GM12878 (cell line): ENCODE measurements around the gene FAM50A. TPM values are rescaled to one million over a fixed set of nuclear protein-coding genes. Genes with fewer than 3 reads are reported as not detected.

Experiments
- ATAC-seq: fragments of 200-7000 bp; cut with Tn5 transposase; 3 replicates; pipeline ENCODE4 v1.9.1; 2020; ENCODE audit warnings: mild to moderate bottlenecking, moderate library complexity
- BruUV-seq: library from RNA; stranded (reverse); fragments of 400-500 nt; replicated peaks from 2 replicates; lab custom pipeline; 2021; lab: Mats Ljungman, UMichigan
- CTCF ChIA-PET: fragments of 300-600 bp; sonication (Branson Sonifier 250); formaldehyde crosslinking; extraction: SDS; loops from one replicate; lab custom pipeline; 2021; ENCODE audit warnings: inconsistent platforms; lab: Yijun Ruan, JAX
- POLR2A ChIA-PET: fragments of 350-600 bp; formaldehyde crosslinking; extraction: SDS; loops from one replicate; lab custom pipeline; 2021; ENCODE audit warnings: inconsistent platforms; lab: Charles Lee
- RAD21 ChIA-PET: fragments of 300-600 bp; sonication (Branson Sonifier 250); formaldehyde crosslinking; loops from one replicate; lab custom pipeline; 2023; ENCODE audit warnings: antibody characterized with exemption; ENCODE audit not compliant: unreplicated experiment; lab: Charles Lee
- SMC1A ChIA-PET: fragments of 300-600 bp; sonication (Branson Sonifier 250); formaldehyde crosslinking; loops from one replicate; lab custom pipeline; 2023; ENCODE audit not compliant: unreplicated experiment, uncharacterized antibody; lab: Charles Lee
- DNase-seq: peaks from one replicate; pipeline ENCODE4 v3.0.0-alpha.2; 2011; ENCODE audit warnings: low read depth, low spot score
- FAIRE-seq: peaks from 3 replicates; lab custom pipeline; 2011; peaks lifted over from hg19 to GRCh38; lab: Jason Lieb, UNC
- H2AFZ ChIP-seq: 2 replicates; pipeline ENCODE4 v1.6.0; 2011; ENCODE audit warnings: low read depth, low read length, control low read depth; ENCODE audit not compliant: control insufficient read depth
- H3K27ac ChIP-seq: 2 replicates; pipeline ENCODE4 v1.5.1; 2011; ENCODE audit warnings: control low read depth; ENCODE audit not compliant: control insufficient read depth, insufficient read depth
- H3K27me3 ChIP-seq, 2 experiments: replicated peaks in 1 of 2; 2 replicates each; pipeline versions ENCODE4 v1.6.0 to v1.6.1; 2011; ENCODE audit warnings: low read length in 1 of 2; ENCODE audit not compliant: control insufficient read depth in 2 of 2, insufficient read depth in 2 of 2
- H3K36me3 ChIP-seq, 2 experiments: 2 replicates each; pipeline ENCODE4 v1.5.1; 2011; ENCODE audit warnings: low read length in 1 of 2; ENCODE audit not compliant: control insufficient read depth in 2 of 2, insufficient read depth in 2 of 2
- H3K4me1 ChIP-seq: 2 replicates; pipeline ENCODE4 v1.6.1; 2011; ENCODE audit warnings: mild to moderate bottlenecking, low read length, moderate library complexity, mixed read lengths; ENCODE audit not compliant: control insufficient read depth, insufficient read depth
- H3K4me2 ChIP-seq: 2 replicates; pipeline ENCODE4 v1.6.0; 2011; ENCODE audit warnings: control low read depth; ENCODE audit not compliant: control insufficient read depth, insufficient read depth
- H3K4me3 ChIP-seq: fragments of 200-600 bp; sonication (generic); 2 replicates; pipeline ENCODE4 v1.5.1; 2016
- H3K79me2 ChIP-seq: 2 replicates; pipeline ENCODE4 v1.6.0; 2011; ENCODE audit warnings: low read length; ENCODE audit not compliant: control insufficient read depth, insufficient read depth
- H3K9ac ChIP-seq: 2 replicates; pipeline ENCODE4 v1.8.0; 2011; ENCODE audit warnings: low read length, control low read depth, mixed read lengths; ENCODE audit not compliant: control insufficient read depth, insufficient read depth
- H3K9me3 ChIP-seq: replicated peaks from 3 replicates; pipeline ENCODE4 v1.5.1; 2011; ENCODE audit warnings: mild to moderate bottlenecking, low read length; ENCODE audit not compliant: control insufficient read depth, insufficient read depth
- H4K20me1 ChIP-seq: 2 replicates; pipeline ENCODE4 v1.6.0; 2011; ENCODE audit not compliant: control insufficient read depth, insufficient read depth
- CEBPB ChIP-seq, 2 experiments: fragments of 150-350 bp in 1 of 2; IDR thresholded peaks; 2 replicates each; pipeline ENCODE4 v1.6.1; 2012 to 2014; ENCODE audit warnings: low read depth in 2 of 2, low read length in 2 of 2, borderline replicate concordance in 1 of 2, inconsistent platforms in 1 of 2
- CREB1 ChIP-seq: IDR thresholded peaks from 2 replicates; pipeline ENCODE4 v1.6.1; 2012; ENCODE audit warnings: low read depth, mild to moderate bottlenecking, inconsistent platforms
- FOXK2 ChIP-seq: fragments of 450-650 bp; IDR thresholded peaks from 2 replicates; pipeline ENCODE4 v1.6.1; 2017; ENCODE audit warnings: mild to moderate bottlenecking, moderate library complexity
- GATAD2B ChIP-seq: fragments of 450-650 bp; conservative IDR thresholded peaks from 2 replicates; pipeline ENCODE4 v1.6.1; 2017; ENCODE audit warnings: low read depth, mild to moderate bottlenecking, moderate library complexity
- HDAC6 ChIP-seq: fragments of 200-600 bp; sonication (generic); IDR thresholded peaks from one replicate; pipeline ENCODE4 v1.8.0; 2017; ENCODE audit warnings: antibody characterized with exemption; ENCODE audit not compliant: unreplicated experiment
- JUND ChIP-seq: IDR thresholded peaks from 2 replicates; pipeline ENCODE4 v1.6.1; 2012; ENCODE audit warnings: low read depth, mild to moderate bottlenecking, low read length, improper control_type of control experiment, moderate library complexity
- MXI1 ChIP-seq: fragments of 150-350 bp; IDR thresholded peaks from 2 replicates; pipeline ENCODE4 v1.6.1; 2011; ENCODE audit warnings: low read depth, mild to moderate bottlenecking, inconsistent platforms, low read length, improper control_type of control experiment
- NR2C2 ChIP-seq: IDR thresholded peaks from 2 replicates; pipeline ENCODE4 v1.6.1; 2011; ENCODE audit warnings: borderline replicate concordance, low read depth; ENCODE audit not compliant: control insufficient read depth, insufficient read length
- POLR2A ChIP-seq: IDR thresholded peaks from 2 replicates; pipeline ENCODE4 v1.6.1; 2011; ENCODE audit warnings: low read depth, mild to moderate bottlenecking, low read length
- POLR2AphosphoS5 ChIP-seq: IDR thresholded peaks from 2 replicates; pipeline ENCODE4 v1.6.1; 2011; ENCODE audit warnings: mild to moderate bottlenecking, low read length, inconsistent platforms
- RAD21 ChIP-seq: IDR thresholded peaks from 2 replicates; pipeline ENCODE4 v1.6.1; 2011; ENCODE audit warnings: mild to moderate bottlenecking, low read depth, low read length, moderate library complexity; ENCODE audit not compliant: insufficient read depth
- RAD51 ChIP-seq: fragments of 450-650 bp; IDR thresholded peaks from 2 replicates; pipeline ENCODE4 v1.6.1; 2016; ENCODE audit warnings: moderate library complexity, mild to moderate bottlenecking, inconsistent platforms
- STAT3 ChIP-seq: IDR thresholded peaks from 2 replicates; pipeline ENCODE4 v1.6.1; 2011; ENCODE audit warnings: low read depth, low read length, improper control_type of control experiment
- TCF3 ChIP-seq: IDR thresholded peaks from 2 replicates; pipeline ENCODE4 v1.6.1; 2012; ENCODE audit warnings: low read depth, mild to moderate bottlenecking, low read length, borderline replicate concordance; ENCODE audit not compliant: insufficient read depth
- YY1 ChIP-seq: IDR thresholded peaks from 2 replicates; pipeline ENCODE4 v1.6.1; 2011; ENCODE audit warnings: low read depth, mild to moderate bottlenecking, low read length
- WGBS: methylation state at CpG from one replicate; pipeline ENCODE4 v1.1.6; 2016; ENCODE audit warnings: low lambda C conversion rate; ENCODE audit not compliant: insufficient replicate concordance, insufficient coverage; ENCODE audit errors: missing lambda C conversion rate; 5-methylcytosine and 5-hydroxymethylcytosine counted together
- in situ Hi-C: fragments of 300-500 bp; cut with MboI; formaldehyde crosslinking; loops from 9 replicates; pipeline ENCODE4 v1.14.3; 2018; ENCODE audit warnings: mixed read lengths
- intact Hi-C: fragments of 100-400 bp; cut with micrococcal nuclease; formaldehyde crosslinking; loops from one replicate; pipeline ENCODE4 v1.14.2; 2022; ENCODE audit not compliant: unreplicated experiment
- polyA plus RNA-seq, 11 experiments: library from polyadenylated mRNA; depleted of rRNA in 4 of 11; unstranded in 6 of 11; stranded (reverse) in 5 of 11; fragments of >200 nt; fragmentation: Nextera tagmentation in 4 of 11; fragmentation: Illumina TruSeq in 1 of 11; extraction: Ambion mirVana in 4 of 11; extraction: Trizol in 1 of 11; gene quantifications; 1 replicate in 1 of 11; 2 replicates in 10 of 11; pipeline versions ENCODE4 v1.2.1 to v1.2.3, GENCODE V29; 2011 to 2016; ENCODE audit warnings: inconsistent platforms in 2 of 11, missing spikeins in 2 of 11, low read depth in 1 of 11
- total RNA-seq, 4 experiments: library from RNA; depleted of rRNA in 3 of 4; stranded (reverse); fragments of >200 nt in 3 of 4; fragmentation: Illumina TruSeq in 1 of 4; extraction: Trizol in 1 of 4; gene quantifications; 2 replicates each; pipeline versions ENCODE4 v1.2.1 to v1.2.3, GENCODE V29; 2013 to 2021
- TF ChIP-seq, protein P1 (sequence below): IDR thresholded peaks from 2 replicates; pipeline ENCODE4 v1.6.1; 2012; ENCODE audit warnings: low read length, inconsistent platforms

The FAM50A gene
- total and polyA plus RNA-seq, 10 of the 15 experiments (the other 5 are each of a cell fraction or from before 2014, with no cell fraction given): 4.2 to 46.7 (median 34.6) TPM

DNA sequence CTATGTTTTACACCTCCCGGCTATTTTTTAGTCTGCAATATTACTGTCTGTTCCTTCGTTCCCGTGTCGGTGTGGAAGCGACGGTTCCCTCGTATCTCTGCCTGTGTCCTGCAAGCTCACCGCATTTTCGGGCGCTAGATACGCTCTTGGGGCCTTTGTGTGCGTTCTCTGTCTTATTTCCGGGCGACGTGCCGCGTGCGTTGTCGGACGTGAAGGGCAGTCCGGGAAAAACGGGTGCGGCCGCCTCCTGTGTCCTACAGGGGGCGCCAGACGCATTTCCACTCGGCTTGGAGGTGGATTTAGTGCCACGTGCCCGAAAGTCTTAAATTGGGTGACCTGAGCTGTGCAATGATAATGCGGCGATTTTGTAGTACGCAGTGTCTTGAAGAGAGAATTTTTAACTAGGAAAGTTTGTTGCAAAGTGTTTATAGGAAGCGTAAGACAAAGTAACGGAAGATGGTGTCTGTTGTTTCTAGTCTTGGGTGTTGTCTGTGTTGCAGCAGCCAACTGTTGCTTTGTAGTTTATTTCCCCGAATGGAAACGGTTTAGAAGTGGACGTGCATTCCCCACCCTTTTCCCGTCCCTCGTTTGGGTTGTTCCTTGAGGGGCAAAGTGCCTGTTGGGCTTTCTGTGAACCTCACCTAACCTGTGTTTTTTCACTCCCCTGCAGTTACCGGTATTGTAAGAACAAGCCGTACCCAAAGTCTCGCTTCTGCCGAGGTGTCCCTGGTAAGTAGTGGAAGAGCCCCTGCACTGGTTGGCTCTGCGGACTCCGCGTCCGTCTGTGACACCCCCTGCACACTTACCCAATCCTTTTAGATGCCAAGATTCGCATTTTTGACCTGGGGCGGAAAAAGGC lies 45.0 kb upstream of the FAM50A start (continued):
- TF ChIP-seq RAD21 (0 out of 2 replicates have a peak, but pooled peaks have one; percentile 13), RAD51 (peak; percentile 72), JUND (no peak), GATAD2B (0 out of 2 replicates have a peak, but pooled peaks have one; percentile 7), HDAC6 (peak; percentile 81), MXI1 (peak; percentile 88), YY1 (peak; percentile 7; the same call in 1 of the 2 replicates), NR2C2 (no peak), FOXK2 (no peak)
- TF ChIP-seq, all 136 proteins: peak for 18

DNA sequence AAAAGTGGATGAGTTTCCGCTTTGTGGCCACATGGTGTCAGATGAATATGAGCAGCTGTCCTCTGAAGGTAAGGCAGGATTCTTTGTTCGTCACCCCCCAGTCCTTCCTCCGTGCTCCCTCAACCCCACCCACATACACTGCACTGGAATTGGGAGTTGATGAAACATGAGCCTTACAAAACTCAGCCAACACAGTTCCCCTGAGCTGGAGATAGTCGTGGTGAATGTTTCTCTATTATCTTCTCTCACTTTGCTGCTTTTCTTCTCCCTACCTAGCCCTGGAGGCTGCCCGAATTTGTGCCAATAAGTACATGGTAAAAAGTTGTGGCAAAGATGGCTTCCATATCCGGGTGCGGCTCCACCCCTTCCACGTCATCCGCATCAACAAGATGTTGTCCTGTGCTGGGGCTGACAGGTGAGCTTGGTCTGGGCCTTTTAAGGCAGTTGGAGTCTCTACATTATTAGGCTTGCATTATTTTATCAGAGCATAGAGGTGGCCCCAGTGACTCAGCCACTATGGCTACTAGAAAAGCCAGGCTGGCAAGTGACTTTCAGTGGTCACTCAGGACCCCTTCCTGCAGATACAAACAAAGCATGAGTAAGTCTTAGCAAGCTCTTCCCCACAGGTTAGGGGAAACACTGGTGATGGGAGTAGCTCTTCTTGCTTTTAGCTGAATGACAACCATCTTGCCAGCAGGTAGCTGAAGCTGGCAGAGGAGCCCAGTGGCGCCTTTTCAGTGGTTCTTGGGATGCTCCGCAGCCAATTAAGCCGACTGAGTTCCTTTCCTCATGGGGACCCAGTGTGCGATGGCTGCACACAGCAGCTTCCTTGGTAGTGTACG lies 44.2 kb upstream of the FAM50A start:
- ATAC-seq: no peak
- Histone ChIP-seq H3K9ac (peak overlapping the region; percentile 99), H4K20me1 (peaks cover 5% of the 10 kb centered on the region; the same call in 1 of the 2 replicates), H3K27me3 (no peaks in the 10 kb centered on the region), H3K4me2 (peak overlapping the region; percentile 82), H3K27ac (peak overlapping the region; percentile 97), H2AFZ (no peak overlapping the region), H3K4me1 (peaks cover 3% of the 10 kb centered on the region; the same call in 1 of the 2 replicates), H3K4me3 (peak overlapping the region; percentile 73), H3K79me2 (peaks cover 29% of the 10 kb centered on the region), H3K9me3 (no peaks in the 10 kb centered on the region; the same call in 2 of the 3 replicates), H3K36me3 (peaks cover 10 to 12% of the 10 kb centered on the region in 2 experiments)
- 28% methylated on average over 14 of the region's 14 CpGs for WGBS
- no peak for FAIRE-seq
- in situ Hi-C loops: no loop called here
- POLR2A ChIA-PET: interaction anchor here (0.6 to 3.8 kb wide), 5 partner anchors 12 to 119 kb away, joined by 3 to 22 read pairs (median 6); partner anchors contain the start of genes ATP6AP1, FAM3A and TAFAZZIN
- no peak for DNase-seq
- BruUV-seq: no TSS peak
- CTCF ChIA-PET: interaction anchor here (1.2 to 3.0 kb wide), 6 partner anchors 11 to 134 kb away, joined by 5 to 23 read pairs (median 10); partner anchors contain the start of genes FLNA and TAFAZZIN
- RAD21 ChIA-PET: interaction anchor here (1.1 to 1.9 kb wide), 2 partner anchors 13 to 26 kb away, joined by 4 to 5 read pairs; no protein-coding TSS in a partner anchor
- intact Hi-C loops: loop anchor here (5.0 kb wide), 1 partner anchor 38 kb away; the partner anchor contains the start of gene GDI1
- TF ChIP-seq TCF3 (0 out of 2 replicates have a peak, but pooled peaks have one; percentile 2), POLR2AphosphoS5 (peak; percentile 66), YY1 (peak; percentile 58; the same call in 1 of the 2 replicates), STAT3 (no peak), CREB1 (0 out of 2 replicates have a peak, but pooled peaks have one; percentile 28), CEBPB (IDR thresholded peaks at IDR 0.05; ENCODE audit: borderline replicate concordance in 1 of 2, low read depth in 2 of 2, low read length in 2 of 2) (no peak), POLR2A (peak; percentile 48)
- TF ChIP-seq, protein P1, sequence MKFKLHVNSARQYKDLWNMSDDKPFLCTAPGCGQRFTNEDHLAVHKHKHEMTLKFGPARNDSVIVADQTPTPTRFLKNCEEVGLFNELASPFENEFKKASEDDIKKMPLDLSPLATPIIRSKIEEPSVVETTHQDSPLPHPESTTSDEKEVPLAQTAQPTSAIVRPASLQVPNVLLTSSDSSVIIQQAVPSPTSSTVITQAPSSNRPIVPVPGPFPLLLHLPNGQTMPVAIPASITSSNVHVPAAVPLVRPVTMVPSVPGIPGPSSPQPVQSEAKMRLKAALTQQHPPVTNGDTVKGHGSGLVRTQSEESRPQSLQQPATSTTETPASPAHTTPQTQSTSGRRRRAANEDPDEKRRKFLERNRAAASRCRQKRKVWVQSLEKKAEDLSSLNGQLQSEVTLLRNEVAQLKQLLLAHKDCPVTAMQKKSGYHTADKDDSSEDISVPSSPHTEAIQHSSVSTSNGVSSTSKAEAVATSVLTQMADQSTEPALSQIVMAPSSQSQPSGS: no peak
- SMC1A ChIA-PET: interaction anchor here (0.7 to 2.5 kb wide), 2 partner anchors 12 to 127 kb away, joined by 4 to 7 read pairs; no protein-coding TSS in a partner anchor
